H54 (cell line): Measurements from ENCODE around the gene THAP5.

ENCODE experiments used
- DNase-seq: peaks from one replicate; pipeline ENCODE4 v3.0.0; 2011; ENCODE audit warnings: low spot score, mixed read lengths; ENCODE audit not compliant: insufficient read length
- FAIRE-seq: peaks from 3 replicates; lab custom pipeline; 2011; peaks lifted over from hg19 to GRCh38; lab: Jason Lieb, UNC
- POLR2A ChIP-seq: IDR thresholded peaks from 2 replicates; pipeline ENCODE4 v1.6.1; 2011; ENCODE audit warnings: low read depth, mild to moderate bottlenecking, low read length

The THAP5 gene

GRCh38 chr7:108598153-108598552, 28.6 kb upstream of the THAP5 start:
- DNase-seq (no peak), FAIRE-seq (no peak)
- TF ChIP-seq POLR2A: no peak

- DNase-seq (no peak), FAIRE-seq (no peak)
- TF ChIP-seq POLR2A: no peak
Observed at GRCh38 chr7:108596560-108596959, 27.1 kb upstream of the THAP5 start.

GRCh38 chr7:108592646-108593201, 23.2 kb upstream of the THAP5 start:
- FAIRE-seq (no peak), DNase-seq (no peak)
- no peak for TF ChIP-seq POLR2A

GRCh38 chr7:108590606-108591005, 21.1 kb upstream of the THAP5 start:
- FAIRE-seq (no peak), DNase-seq (no peak)
- no peak for TF ChIP-seq POLR2A

- no peak for DNase-seq
- no peak for TF ChIP-seq POLR2A
- no peak for FAIRE-seq
Observed at GRCh38 chr7:108589874-108590273, 20.4 kb upstream of the THAP5 start.

- DNase-seq (no peak), FAIRE-seq (no peak)
- no peak for TF ChIP-seq POLR2A
Observed at GRCh38 chr7:108589199-108589598, 19.7 kb upstream of the THAP5 start.

- FAIRE-seq: no peak
- TF ChIP-seq POLR2A: no peak
Observed at GRCh38 chr7:108586274-108586710, 16.8 kb upstream of the THAP5 start.

GRCh38 chr7:108585843-108586242, 16.3 kb upstream of the THAP5 start:
- TF ChIP-seq POLR2A: no peak
- DNase-seq (no peak), FAIRE-seq (no peak)

More at GRCh38 chr7:108586274-108586710, 16.8 kb upstream of the THAP5 start:
- no peak for DNase-seq

GRCh38 chr7:108584211-108584610, 14.7 kb upstream of the THAP5 start:
- FAIRE-seq (no peak), DNase-seq (no peak)
- TF ChIP-seq POLR2A: no peak

- DNase-seq: no peak
- FAIRE-seq: no peak
- no peak for TF ChIP-seq POLR2A
Observed at GRCh38 chr7:108581655-108582491, 12.4 kb upstream of the THAP5 start.

GRCh38 chr7:108580298-108580697, 10.8 kb upstream of the THAP5 start:
- no peak for TF ChIP-seq POLR2A
- DNase-seq (no peak), FAIRE-seq (no peak)

- no peak for TF ChIP-seq POLR2A
- FAIRE-seq (no peak), DNase-seq (no peak)
Observed at GRCh38 chr7:108578937-108579336, 9.4 kb upstream of the THAP5 start.

GRCh38 chr7:108576116-108576515, 6.6 kb upstream of the THAP5 start:
- TF ChIP-seq POLR2A: no peak
- FAIRE-seq: no peak
- no peak for DNase-seq

- FAIRE-seq: no peak
- TF ChIP-seq POLR2A: no peak
- no peak for DNase-seq
Observed at GRCh38 chr7:108575156-108575555, 5.7 kb upstream of the THAP5 start.

GRCh38 chr7:108572480-108572879, 3.0 kb upstream of the THAP5 start:
- DNase-seq (no peak), FAIRE-seq (no peak)
- TF ChIP-seq POLR2A: no peak
